ENCODE results near the gene DVL3.

GRCh38 chr3:184211297-184211696 lies 56.1 kb downstream of the DVL3 start:
- TF ChIP-seq CTCF (IDR thresholded peaks at IDR 0.05; ENCODE audit: low read depth, low read length, missing input control) (no peak), SP1 (IDR thresholded peaks at IDR 0.05) (no peak), REST (IDR thresholded peaks at IDR 0.05) (no peak), JUND (IDR thresholded peaks at IDR 0.05) (no peak), TAF1 (conservative IDR thresholded peaks at IDR 0.05) (no peak), ZBTB33 (IDR thresholded peaks at IDR 0.05) (no peak), EGR1 (IDR thresholded peaks at IDR 0.05; ENCODE audit: low read depth in 2 of 2) (no peak), GABPA (IDR thresholded peaks at IDR 0.05 in 1 of 2, conservative IDR thresholded peaks at IDR 0.05 in 1 of 2) (no peak), MAX (IDR thresholded peaks at IDR 0.05) (no peak), YY1 (IDR thresholded peaks at IDR 0.05) (no peak), RAD21 (IDR thresholded peaks at IDR 0.05) (no peak), RXRA (IDR thresholded peaks at IDR 0.05) (no peak), ATF3 (IDR thresholded peaks at IDR 0.05) (no peak)
